K562 (cell line): ENCODE measurements around the gene SLAMF9. TPM values are rescaled to one million over a fixed set of nuclear protein-coding genes. Genes with fewer than 3 reads are reported as not detected.

Source experiments
- BCOR ChIP-seq: fragments of 450-650 bp; IDR thresholded peaks from 2 replicates; pipeline ENCODE4 v1.6.1; 2016
- BRCA1 ChIP-seq, 2 experiments: fragments of 450-650 bp in 1 of 2; sonication (generic) in 1 of 2; formaldehyde crosslinking in 1 of 2; IDR thresholded peaks; 2 replicates each; pipeline versions ENCODE4 v1.5.0 to v1.6.1; 2017 to 2020; ENCODE audit warnings: mild to moderate bottlenecking in 1 of 2, missing genetic modification reagents in 1 of 2
- CC2D1A ChIP-seq: fragments of 450-650 bp; IDR thresholded peaks from 2 replicates; pipeline ENCODE4 v1.6.1; 2017; ENCODE audit warnings: mild to moderate bottlenecking
- CHCHD3 ChIP-seq: fragments of 250-450 bp; sonication (Bioruptor Pico); IDR thresholded peaks from 2 replicates; pipeline ENCODE4 v2.1.2; 2022; ENCODE audit warnings: mild to moderate bottlenecking
- CHD4 ChIP-seq: fragments of 200-600 bp; sonication (generic); IDR thresholded peaks from 3 replicates; pipeline ENCODE4 v1.6.1; 2012; ENCODE audit warnings: low read depth, mild to moderate bottlenecking, mixed read lengths, low read length, inconsistent platforms; ENCODE audit not compliant: insufficient read depth, insufficient replicate concordance, poor library complexity, severe bottlenecking
- CTBP1 ChIP-seq: fragments of 450-650 bp; IDR thresholded peaks from 2 replicates; pipeline ENCODE4 v1.6.1; 2016; ENCODE audit warnings: borderline replicate concordance
- ELF1 ChIP-seq: fragments of 200-800 bp; sonication (Bioruptor generic); IDR thresholded peaks from 2 replicates; pipeline ENCODE4 v1.6.1; 2016; ENCODE audit warnings: missing genetic modification characterization, missing compliant biosample characterization
- ETV1 ChIP-seq: fragments of 450-650 bp; conservative IDR thresholded peaks from 2 replicates; pipeline ENCODE4 v1.6.1; 2016; ENCODE audit warnings: missing genetic modification characterization, control low read depth, low read depth, missing compliant biosample characterization
- EZH2 ChIP-seq: IDR thresholded peaks from 2 replicates; pipeline ENCODE4 v1.6.1; 2012; ENCODE audit warnings: low read depth, mild to moderate bottlenecking, inconsistent platforms, low read length, borderline replicate concordance
- FOS ChIP-seq: IDR thresholded peaks from 3 replicates; pipeline ENCODE4 v1.6.1; 2011; ENCODE audit not compliant: insufficient read length; ENCODE audit errors: extremely low read depth
- FOXK1 ChIP-seq: sonication (generic); formaldehyde crosslinking; IDR thresholded peaks from 2 replicates; pipeline ENCODE4 v1.8.0; 2022; ENCODE audit warnings: missing genetic modification reagents, mild to moderate bottlenecking, borderline replicate concordance
- HINFP ChIP-seq: fragments of 450-650 bp; conservative IDR thresholded peaks from 2 replicates; pipeline ENCODE4 v1.6.1; 2016; ENCODE audit warnings: missing genetic modification characterization, low read depth, mild to moderate bottlenecking, control low read depth, missing compliant biosample characterization
- ID3 ChIP-seq, 2 experiments: fragments of 250-450 bp in 1 of 2; fragments of 450-650 bp in 1 of 2; sonication (Bioruptor Pico) in 1 of 2; IDR thresholded peaks; 2 replicates each; pipeline versions ENCODE4 v1.6.1 to v1.8.0; 2016 to 2021; ENCODE audit warnings: mild to moderate bottlenecking in 2 of 2, moderate library complexity in 2 of 2, missing compliant biosample characterization in 1 of 2, missing genetic modification characterization in 1 of 2
- MEF2A ChIP-seq: IDR thresholded peaks from 2 replicates; pipeline ENCODE4 v1.6.1; 2011; ENCODE audit warnings: low read depth, mild to moderate bottlenecking, low read length, moderate library complexity; ENCODE audit not compliant: control insufficient read depth
- RBM14 ChIP-seq: fragments of 200-400 bp; formaldehyde crosslinking; IDR thresholded peaks from 2 replicates; pipeline ENCODE4 v1.6.1; 2018; ENCODE audit warnings: low read depth, mild to moderate bottlenecking, low read length, moderate library complexity, borderline replicate concordance; ENCODE audit not compliant: insufficient read depth
- RBM22 ChIP-seq: fragments of 200-400 bp; formaldehyde crosslinking; IDR thresholded peaks from 2 replicates; pipeline ENCODE4 v1.6.1; 2018; ENCODE audit warnings: low read length, low read depth; ENCODE audit not compliant: poor library complexity, severe bottlenecking
- RFX5 ChIP-seq: IDR thresholded peaks from 2 replicates; pipeline ENCODE4 v1.6.1; 2011; ENCODE audit warnings: low read depth, mild to moderate bottlenecking, improper control_type of control experiment, low read length
- SLC30A9 ChIP-seq: fragments of 250-450 bp; sonication (Bioruptor Pico); IDR thresholded peaks from 2 replicates; pipeline ENCODE4 v1.8.0; 2022; ENCODE audit warnings: mild to moderate bottlenecking, moderate library complexity
- SMAD4 ChIP-seq: fragments of 250-450 bp; sonication (Bioruptor Pico); conservative IDR thresholded peaks from 2 replicates; pipeline ENCODE4 v1.8.0; 2021; ENCODE audit warnings: inconsistent platforms, mild to moderate bottlenecking, moderate library complexity
- TCF15 ChIP-seq: fragments of 250-450 bp; sonication (Bioruptor Pico); IDR thresholded peaks from 2 replicates; pipeline ENCODE4 v1.8.0; 2022; ENCODE audit warnings: moderate library complexity, mild to moderate bottlenecking, inconsistent platforms
- VEZF1 ChIP-seq: fragments of 200-800 bp; sonication (Bioruptor generic); IDR thresholded peaks from 2 replicates; pipeline ENCODE4 v1.6.1; 2017; ENCODE audit warnings: missing genetic modification characterization, missing compliant biosample characterization
- ZBTB17 ChIP-seq: fragments of 450-650 bp; formaldehyde crosslinking; IDR thresholded peaks from 2 replicates; pipeline ENCODE4 v1.4.0; 2020; ENCODE audit warnings: mild to moderate bottlenecking
- ZNF143 ChIP-seq: sonication (generic); formaldehyde crosslinking; IDR thresholded peaks from 2 replicates; pipeline ENCODE4 v1.9.0; 2022; ENCODE audit warnings: mild to moderate bottlenecking, missing genetic modification reagents
- ZNF766 ChIP-seq: fragments of 200-800 bp; sonication (Bioruptor generic); conservative IDR thresholded peaks from 2 replicates; pipeline ENCODE4 v1.6.1; 2016; ENCODE audit warnings: missing genetic modification characterization, missing compliant biosample characterization
- polyA plus RNA-seq, 8 experiments: library from polyadenylated mRNA; depleted of rRNA in 4 of 8; stranded (reverse) in 5 of 8; unstranded in 3 of 8; fragments of >200 nt; fragmentation: Nextera tagmentation in 2 of 8; fragmentation: Illumina TruSeq in 1 of 8; extraction: Ambion mirVana in 2 of 8; extraction: Trizol in 1 of 8; gene quantifications; 2 replicates each; pipeline versions ENCODE4 v1.2.1 to v1.2.3, GENCODE V29; 2011 to 2014; ENCODE audit warnings: inconsistent platforms in 1 of 8, missing spikeins in 1 of 8
- total RNA-seq, 7 experiments: library from RNA; depleted of rRNA in 6 of 7; stranded (reverse); fragments of >200 nt in 6 of 7; fragmentation: Illumina TruSeq in 2 of 7; extraction: Trizol in 2 of 7; gene quantifications; 2 replicates each; pipeline versions ENCODE4 v1.2.1 to v1.2.3, GENCODE V29; 2011 to 2021; ENCODE audit warnings: low replicate concordance in 1 of 7

Gene SLAMF9
- total and polyA plus RNA-seq, 9 of the 15 experiments (the other 6 are each of a cell fraction or from before 2014, with no cell fraction given): 0.13 to 0.21 TPM; not detected in 7

- TF ChIP-seq FOS (peak; percentile 35), BRCA1 (IDR thresholded peaks at IDR 0.05) (no peak), BRCA1 (CRISPR knock-in tag; IDR thresholded peaks at IDR 0.05) (no peak), BCOR (peak; percentile 41; the same call in 1 of the 2 replicates), ELF1 (no peak), EZH2 (no peak), ZNF766 (CRISPR knock-in tag) (no peak), CHCHD3 (CRISPR knock-in tag) (no peak), CHD4 (no peak), SLC30A9 (CRISPR knock-in tag) (no peak), ZBTB17 (no peak; the same call in 1 of the 2 replicates), CTBP1 (peak; percentile 65; the same call in 1 of the 2 replicates), FOXK1 (no peak), HINFP (no peak), RBM22 (peak; percentile 91), TCF15 (no peak), MEF2A (no peak), ETV1 (tag) (peak; percentile 50), VEZF1 (CRISPR knock-in tag) (peak; percentile 91), ID3 (CRISPR knock-in tag; IDR thresholded peaks at IDR 0.05) (no peak), ID3 (tag; IDR thresholded peaks at IDR 0.05) (no peak), ZNF143 (no peak), RFX5 (no peak), RBM14 (no peak), CC2D1A (no peak), SMAD4 (peak; percentile 94)
Measured at GRCh38 chr1:159924025-159924790, 29.8 kb downstream of the SLAMF9 start (continued).
